ENCODE data around the gene TAS2R16.

The TAS2R16 gene

GRCh38 chr7:122951006-122951405 lies 44.5 kb downstream of the TAS2R16 start:
- no peaks in the 10 kb centered on the region for H3K36me3 ChIP-seq (ENCODE audit: control insufficient read depth, insufficient read depth, low read length)
- DNase-seq (ENCODE audit: extremely low read depth, insufficient read length): no peak
- TF ChIP-seq CTCF (IDR thresholded peaks at IDR 0.05; ENCODE audit: insufficient read depth, low read length, poor library complexity, severe bottlenecking): no peak
- no peaks in the 10 kb centered on the region for H3K27me3 ChIP-seq (replicated peaks; ENCODE audit: control insufficient read depth, insufficient read depth, low read length)
- H3K4me3 ChIP-seq (replicated peaks; ENCODE audit: low read depth, low read length): no peak overlapping the region

- Histone ChIP-seq H3K4me3 (replicated peaks; ENCODE audit: low read depth, low read length) (no peak overlapping the region), H3K27me3 (replicated peaks; ENCODE audit: control insufficient read depth, insufficient read depth, low read length) (no peaks in the 10 kb centered on the region), H3K36me3 (ENCODE audit: control insufficient read depth, insufficient read depth, low read length) (no peaks in the 10 kb centered on the region)
- DNase-seq (ENCODE audit: extremely low read depth, insufficient read length): no peak
- TF ChIP-seq CTCF (IDR thresholded peaks at IDR 0.05; ENCODE audit: insufficient read depth, low read length, poor library complexity, severe bottlenecking): no peak
Observed at GRCh38 chr7:122949186-122949585, 46.3 kb downstream of the TAS2R16 start.

Data from GM06990 (cell line).